ENCODE data around the gene RNU5B-1. TPM values are rescaled to one million over a fixed set of nuclear protein-coding genes. Genes with fewer than 3 reads are reported as not detected.

The RNU5B-1 gene
- total and polyA plus RNA-seq, 2 of the 8 experiments (the other 6 are each of a cell fraction or from before 2014, with no cell fraction given) = not detected

DNA sequence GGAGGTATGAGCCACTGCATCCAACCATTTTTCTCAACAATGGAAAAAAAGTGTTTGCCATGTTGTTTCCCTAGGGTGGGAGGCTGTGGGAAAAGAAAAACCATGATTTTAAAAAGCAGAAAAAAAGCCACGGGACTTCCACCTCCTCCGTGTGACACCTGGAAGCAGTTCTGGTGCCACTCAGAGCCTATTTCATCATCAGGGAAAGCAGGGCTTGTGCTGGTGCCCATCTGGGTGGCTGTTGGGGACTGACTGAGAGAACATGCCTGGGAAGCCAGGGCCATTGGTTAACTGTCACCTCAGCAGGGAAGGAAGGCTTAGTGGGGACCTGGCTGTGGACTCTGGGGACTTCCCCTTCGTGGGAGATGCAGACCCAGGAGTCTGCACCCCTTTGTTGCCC, 7.3 kb downstream of the RNU5B-1 start (continued):
- TF ChIP-seq SIX5 (IDR thresholded peaks at IDR 0.05; ENCODE audit: low read depth, low read length) = no peak
